Neural cell (in vitro differentiated cells): Measurements from ENCODE around the gene PDE8B. TPM values are rescaled to one million over a fixed set of nuclear protein-coding genes. Genes with fewer than 3 reads are reported as not detected.

Experiments used
- H2AFZ ChIP-seq: fragments of 200-600, 300-800 bp; sonication (generic), shearing (Covaris generic); 2 replicates; pipeline ENCODE4 v1.6.0; 2014; ENCODE audit warnings: low read depth, mild to moderate bottlenecking, antibody characterized with exemption, low read length, moderate library complexity
- H3F3A ChIP-seq: fragments of 200-600 bp; shearing (Covaris generic); 2 replicates; pipeline ENCODE4 v1.6.1; 2016; ENCODE audit warnings: mild to moderate bottlenecking, moderate library complexity, mixed read lengths, antibody characterized with exemption, low read length; ENCODE audit not compliant: insufficient read depth, poor library complexity, severe bottlenecking
- H3K27ac ChIP-seq: fragments of 200-600, 300-800 bp; sonication (generic), shearing (Covaris generic); 2 replicates; pipeline ENCODE4 v1.5.1; 2014; ENCODE audit warnings: mild to moderate bottlenecking, low read length, moderate library complexity
- H3K27me3 ChIP-seq: fragments of 300-800, 200-600 bp; sonication (generic), shearing (Covaris generic); 2 replicates; pipeline ENCODE4 v1.6.0; 2014; ENCODE audit warnings: mild to moderate bottlenecking, low read depth, low read length, moderate library complexity; ENCODE audit not compliant: insufficient read depth
- H3K36me3 ChIP-seq: fragments of 300-800, 200-600 bp; sonication (generic), shearing (Covaris generic); 2 replicates; pipeline ENCODE4 v1.5.1; 2014; ENCODE audit warnings: mild to moderate bottlenecking, antibody characterized with exemption, low read length, moderate library complexity; ENCODE audit not compliant: insufficient read depth
- H3K4me2 ChIP-seq: fragments of 300-800, 200-600 bp; sonication (generic), shearing (Covaris generic); 2 replicates; pipeline ENCODE4 v1.6.0; 2014; ENCODE audit warnings: mild to moderate bottlenecking, low read length
- H3K4me3 ChIP-seq: fragments of 300-800, 200-600 bp; sonication (generic), shearing (Covaris generic); 2 replicates; pipeline ENCODE4 v1.5.1; 2014; ENCODE audit warnings: mild to moderate bottlenecking, low read length, moderate library complexity
- H3K79me2 ChIP-seq: fragments of 200-600 bp; shearing (Covaris generic); replicated peaks from 2 replicates; pipeline ENCODE4 v1.6.0; 2014; ENCODE audit warnings: mild to moderate bottlenecking, low read length, moderate library complexity; ENCODE audit not compliant: insufficient read depth
- H3K9ac ChIP-seq: fragments of 300-800, 200-600 bp; sonication (generic), shearing (Covaris generic); 2 replicates; pipeline ENCODE4 v1.6.1; 2016; ENCODE audit warnings: mild to moderate bottlenecking, low read length, mixed read lengths
- H3K9me2 ChIP-seq: fragments of 200-600 bp; shearing (Covaris generic); 2 replicates; pipeline ENCODE4 v1.6.1; 2016; ENCODE audit warnings: mild to moderate bottlenecking, low read length, mixed read lengths; ENCODE audit not compliant: insufficient read depth
- H3K9me3 ChIP-seq: fragments of 200-600, 300-800 bp; sonication (generic), shearing (Covaris generic); 2 replicates; pipeline ENCODE4 v1.6.1; 2016; ENCODE audit warnings: mild to moderate bottlenecking, mixed run types, low read length, moderate library complexity, mixed read lengths
- H4K20me1 ChIP-seq: fragments of 200-600 bp; shearing (Covaris generic); 2 replicates; pipeline ENCODE4 v1.6.1; 2016; ENCODE audit warnings: mild to moderate bottlenecking, mixed run types; ENCODE audit not compliant: insufficient read depth
- EP300 ChIP-seq: fragments of 450-650 bp; conservative IDR thresholded peaks from 2 replicates; pipeline ENCODE4 v1.6.1; 2014; ENCODE audit warnings: antibody characterized with exemption, mild to moderate bottlenecking, moderate library complexity; ENCODE audit not compliant: poor library complexity, severe bottlenecking
- EZH2 ChIP-seq: fragments of 200-600, 300-800 bp; shearing (Covaris generic), sonication (generic); IDR thresholded peaks from 2 replicates; pipeline ENCODE4 v1.6.1; 2014; ENCODE audit warnings: antibody characterized with exemption, low read length, borderline replicate concordance, mild to moderate bottlenecking; ENCODE audit not compliant: insufficient read depth, poor library complexity, severe bottlenecking
- MXI1 ChIP-seq: fragments of 450-650 bp; conservative IDR thresholded peaks from 2 replicates; pipeline ENCODE4 v1.6.1; 2014; ENCODE audit warnings: antibody characterized with exemption, mild to moderate bottlenecking; ENCODE audit not compliant: poor library complexity, severe bottlenecking
- POLR2AphosphoS5 ChIP-seq: IDR thresholded peaks from 2 replicates; pipeline ENCODE4 v1.6.1; 2012
- RAD21 ChIP-seq: fragments of 450-650 bp; conservative IDR thresholded peaks from 2 replicates; pipeline ENCODE4 v1.6.1; 2014; ENCODE audit warnings: antibody characterized with exemption, mild to moderate bottlenecking, moderate library complexity
- SMC3 ChIP-seq: fragments of 450-650 bp; conservative IDR thresholded peaks from 2 replicates; pipeline ENCODE4 v1.6.1; 2014; ENCODE audit warnings: antibody characterized with exemption, mild to moderate bottlenecking, moderate library complexity; ENCODE audit not compliant: poor library complexity
- TAF1 ChIP-seq: IDR thresholded peaks from 2 replicates; pipeline ENCODE4 v1.6.1; 2012; ENCODE audit warnings: low read depth
- polyA plus RNA-seq: library from polyadenylated mRNA; depleted of rRNA; stranded (reverse); fragments of >200 nt; gene quantifications from 2 replicates; pipeline ENCODE4 v1.2.3, GENCODE V29; 2014
- TF ChIP-seq, protein P1 (sequence below): IDR thresholded peaks from 2 replicates; pipeline ENCODE4 v1.6.1; 2012; ENCODE audit warnings: borderline replicate concordance
- TF ChIP-seq, protein P2 (sequence below): fragments of 450-650 bp; IDR thresholded peaks from 2 replicates; pipeline ENCODE4 v1.5.1; 2014; ENCODE audit warnings: antibody characterized with exemption, mild to moderate bottlenecking, moderate library complexity; ENCODE audit not compliant: poor library complexity, severe bottlenecking

Gene PDE8B
- polyA plus RNA-seq, 1 donor from 2014 or later: 0.22 TPM

DNA sequence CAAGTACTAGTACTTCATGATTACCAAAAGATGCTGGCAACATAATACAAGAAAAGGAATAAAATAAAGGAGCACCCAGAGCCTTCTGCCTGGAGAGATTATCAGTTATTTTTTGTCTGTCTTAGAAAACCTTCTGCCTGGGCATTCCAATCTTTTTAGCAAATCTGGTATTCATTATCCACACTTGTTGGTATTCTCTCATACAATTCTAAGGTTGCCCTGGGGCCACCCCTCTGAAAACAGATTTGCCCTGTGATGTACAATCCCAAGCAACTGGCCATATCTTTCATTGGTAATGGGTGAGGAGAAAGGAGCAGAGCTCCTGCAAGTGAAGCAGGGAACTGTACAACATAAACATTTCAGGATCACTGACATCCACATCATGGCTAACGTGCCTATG is 233.9 kb downstream of the PDE8B start:
- H3K79me2 ChIP-seq: no peaks in the 10 kb centered on the region
- H3K9me2 ChIP-seq: no peaks in the 10 kb centered on the region
- no peaks in the 10 kb centered on the region for H4K20me1 ChIP-seq
- no peaks in the 10 kb centered on the region for H3K27me3 ChIP-seq
- no peaks in the 10 kb centered on the region for H3K9me3 ChIP-seq
- no peaks in the 10 kb centered on the region for H3F3A ChIP-seq
- TF ChIP-seq, protein P1, sequence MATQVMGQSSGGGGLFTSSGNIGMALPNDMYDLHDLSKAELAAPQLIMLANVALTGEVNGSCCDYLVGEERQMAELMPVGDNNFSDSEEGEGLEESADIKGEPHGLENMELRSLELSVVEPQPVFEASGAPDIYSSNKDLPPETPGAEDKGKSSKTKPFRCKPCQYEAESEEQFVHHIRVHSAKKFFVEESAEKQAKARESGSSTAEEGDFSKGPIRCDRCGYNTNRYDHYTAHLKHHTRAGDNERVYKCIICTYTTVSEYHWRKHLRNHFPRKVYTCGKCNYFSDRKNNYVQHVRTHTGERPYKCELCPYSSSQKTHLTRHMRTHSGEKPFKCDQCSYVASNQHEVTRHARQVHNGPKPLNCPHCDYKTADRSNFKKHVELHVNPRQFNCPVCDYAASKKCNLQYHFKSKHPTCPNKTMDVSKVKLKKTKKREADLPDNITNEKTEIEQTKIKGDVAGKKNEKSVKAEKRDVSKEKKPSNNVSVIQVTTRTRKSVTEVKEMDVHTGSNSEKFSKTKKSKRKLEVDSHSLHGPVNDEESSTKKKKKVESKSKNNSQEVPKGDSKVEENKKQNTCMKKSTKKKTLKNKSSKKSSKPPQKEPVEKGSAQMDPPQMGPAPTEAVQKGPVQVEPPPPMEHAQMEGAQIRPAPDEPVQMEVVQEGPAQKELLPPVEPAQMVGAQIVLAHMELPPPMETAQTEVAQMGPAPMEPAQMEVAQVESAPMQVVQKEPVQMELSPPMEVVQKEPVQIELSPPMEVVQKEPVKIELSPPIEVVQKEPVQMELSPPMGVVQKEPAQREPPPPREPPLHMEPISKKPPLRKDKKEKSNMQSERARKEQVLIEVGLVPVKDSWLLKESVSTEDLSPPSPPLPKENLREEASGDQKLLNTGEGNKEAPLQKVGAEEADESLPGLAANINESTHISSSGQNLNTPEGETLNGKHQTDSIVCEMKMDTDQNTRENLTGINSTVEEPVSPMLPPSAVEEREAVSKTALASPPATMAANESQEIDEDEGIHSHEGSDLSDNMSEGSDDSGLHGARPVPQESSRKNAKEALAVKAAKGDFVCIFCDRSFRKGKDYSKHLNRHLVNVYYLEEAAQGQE: no peak
- TF ChIP-seq POLR2AphosphoS5 (no peak), EP300 (no peak), RAD21 (no peak), EZH2 (no peak), SMC3 (no peak), MXI1 (no peak), TAF1 (no peak)
- TF ChIP-seq, protein P2, sequence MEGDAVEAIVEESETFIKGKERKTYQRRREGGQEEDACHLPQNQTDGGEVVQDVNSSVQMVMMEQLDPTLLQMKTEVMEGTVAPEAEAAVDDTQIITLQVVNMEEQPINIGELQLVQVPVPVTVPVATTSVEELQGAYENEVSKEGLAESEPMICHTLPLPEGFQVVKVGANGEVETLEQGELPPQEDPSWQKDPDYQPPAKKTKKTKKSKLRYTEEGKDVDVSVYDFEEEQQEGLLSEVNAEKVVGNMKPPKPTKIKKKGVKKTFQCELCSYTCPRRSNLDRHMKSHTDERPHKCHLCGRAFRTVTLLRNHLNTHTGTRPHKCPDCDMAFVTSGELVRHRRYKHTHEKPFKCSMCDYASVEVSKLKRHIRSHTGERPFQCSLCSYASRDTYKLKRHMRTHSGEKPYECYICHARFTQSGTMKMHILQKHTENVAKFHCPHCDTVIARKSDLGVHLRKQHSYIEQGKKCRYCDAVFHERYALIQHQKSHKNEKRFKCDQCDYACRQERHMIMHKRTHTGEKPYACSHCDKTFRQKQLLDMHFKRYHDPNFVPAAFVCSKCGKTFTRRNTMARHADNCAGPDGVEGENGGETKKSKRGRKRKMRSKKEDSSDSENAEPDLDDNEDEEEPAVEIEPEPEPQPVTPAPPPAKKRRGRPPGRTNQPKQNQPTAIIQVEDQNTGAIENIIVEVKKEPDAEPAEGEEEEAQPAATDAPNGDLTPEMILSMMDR: no peak
- no peaks in the 10 kb centered on the region for H3K36me3 ChIP-seq
- no peak overlapping the region for H3K4me2 ChIP-seq
- no peak overlapping the region for H3K27ac ChIP-seq
- H3K4me3 ChIP-seq: no peak overlapping the region
- H3K9ac ChIP-seq: no peak overlapping the region
- no peak overlapping the region for H2AFZ ChIP-seq

DNA sequence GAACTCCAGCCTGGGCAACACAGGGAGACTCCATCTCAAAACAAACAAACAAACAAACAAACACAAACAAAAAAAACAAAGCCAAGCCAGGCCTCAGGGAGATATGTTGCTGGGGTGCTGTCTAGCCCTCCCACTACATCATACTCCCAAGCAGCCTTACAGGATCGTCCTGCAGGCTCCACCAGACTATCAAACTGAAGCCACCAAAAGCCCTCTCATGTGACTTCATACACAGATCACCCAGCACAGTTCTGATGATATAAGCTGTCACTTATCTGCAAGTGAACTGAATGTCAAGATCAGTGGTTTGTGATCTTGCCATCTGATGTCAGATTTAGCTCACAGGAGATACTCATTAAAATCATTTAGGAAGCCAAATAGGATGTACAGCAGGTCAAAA is 238.4 kb downstream of the PDE8B start:
- H3K27ac ChIP-seq: no peak overlapping the region
- H3K79me2 ChIP-seq: no peaks in the 10 kb centered on the region
- no peaks in the 10 kb centered on the region for H3K36me3 ChIP-seq
- TF ChIP-seq EZH2 (no peak), MXI1 (no peak), EP300 (no peak), SMC3 (no peak), RAD21 (no peak), TAF1 (no peak), POLR2AphosphoS5 (no peak)
- TF ChIP-seq, protein P2: no peak
- TF ChIP-seq, protein P1: no peak
- no peaks in the 10 kb centered on the region for H3K9me3 ChIP-seq
- no peak overlapping the region for H2AFZ ChIP-seq
- H3K4me3 ChIP-seq: no peak overlapping the region
- H3K9me2 ChIP-seq: no peaks in the 10 kb centered on the region
- no peaks in the 10 kb centered on the region for H4K20me1 ChIP-seq
- no peak overlapping the region for H3K9ac ChIP-seq
- H3K27me3 ChIP-seq: no peaks in the 10 kb centered on the region
- H3F3A ChIP-seq: no peaks in the 10 kb centered on the region
- H3K4me2 ChIP-seq: no peak overlapping the region
